OCI-LY7 (cell line): ENCODE measurements around the gene SLC25A3. TPM values are rescaled to one million over a fixed set of nuclear protein-coding genes. Genes with fewer than 3 reads are reported as not detected.
"Not testable (repeated sequence)": the region's sequence is repeated elsewhere in the genome, so short reads cannot be mapped to it uniquely, and the experiment has no call there.

Experiments used
- BruUV-seq: library from RNA; stranded (reverse); fragments of 400-500 nt; replicated peaks from 2 replicates; lab custom pipeline; 2021; lab: Mats Ljungman, UMichigan
- CTCF ChIA-PET: fragments of 300-600 bp; sonication (Branson Sonifier 250); formaldehyde crosslinking; loops from one replicate; lab custom pipeline; 2022; ENCODE audit warnings: antibody characterized with exemption; ENCODE audit not compliant: unreplicated experiment; lab: Charles Lee
- POLR2A ChIA-PET: fragments of 300-600 bp; sonication (Branson Sonifier 250); formaldehyde crosslinking; loops from one replicate; lab custom pipeline; 2022; ENCODE audit warnings: antibody characterized with exemption; lab: Charles Lee
- DNase-seq: peaks from one replicate; pipeline ENCODE4 v3.0.0-alpha.2; 2015; ENCODE audit warnings: low spot score
- H2AFZ ChIP-seq: fragments of 200-600 bp; sonication (generic), shearing (Covaris generic); 2 replicates; pipeline ENCODE4 v1.6.1; 2014; ENCODE audit warnings: mild to moderate bottlenecking, antibody characterized with exemption, low read length, moderate library complexity
- H3K27ac ChIP-seq: fragments of 200-600 bp; sonication (generic); 2 replicates; pipeline ENCODE4 v1.5.1; 2014; ENCODE audit warnings: mixed run types, low read depth, mild to moderate bottlenecking, moderate library complexity, low read length, inconsistent platforms; ENCODE audit not compliant: poor library complexity, severe bottlenecking
- H3K36me3 ChIP-seq: fragments of 200-600 bp; sonication (generic); 2 replicates; pipeline ENCODE4 v1.6.1; 2014; ENCODE audit warnings: mild to moderate bottlenecking, antibody characterized with exemption, low read length, moderate library complexity, mixed read lengths; ENCODE audit not compliant: insufficient read depth
- H3K4me1 ChIP-seq: fragments of 200-600 bp; sonication (generic); 2 replicates; pipeline ENCODE4 v1.5.1; 2014; ENCODE audit warnings: mild to moderate bottlenecking, low read length; ENCODE audit not compliant: insufficient read depth, poor library complexity, severe bottlenecking
- H3K4me2 ChIP-seq: fragments of 200-600 bp; sonication (generic); 2 replicates; pipeline ENCODE4 v1.6.1; 2014; ENCODE audit warnings: mild to moderate bottlenecking, low read length
- H3K4me3 ChIP-seq: fragments of 200-600 bp; sonication (generic); 2 replicates; pipeline ENCODE4 v1.5.1; 2014; ENCODE audit warnings: mild to moderate bottlenecking, low read depth, low read length; ENCODE audit not compliant: poor library complexity, severe bottlenecking
- H3K79me2 ChIP-seq: fragments of 200-600 bp; sonication (generic); 2 replicates; pipeline ENCODE4 v1.6.1; 2016; ENCODE audit warnings: low read depth, mild to moderate bottlenecking, low read length, moderate library complexity, mixed read lengths; ENCODE audit not compliant: insufficient read depth
- H3K9me2 ChIP-seq: fragments of 200-600 bp; sonication (generic); 2 replicates; pipeline ENCODE4 v1.6.1; 2016; ENCODE audit warnings: mild to moderate bottlenecking, low read length, mixed read lengths; ENCODE audit not compliant: insufficient read depth
- H3K9me3 ChIP-seq: fragments of 200-600 bp; sonication (generic); 2 replicates; pipeline ENCODE4 v1.6.1; 2014; ENCODE audit warnings: mild to moderate bottlenecking, mixed run types, low read length, mixed read lengths
- H4K20me1 ChIP-seq: fragments of 200-600 bp; sonication (generic); 2 replicates; pipeline ENCODE4 v1.6.1; 2014; ENCODE audit warnings: mild to moderate bottlenecking, antibody characterized with exemption, low read length, moderate library complexity, mixed read lengths; ENCODE audit not compliant: insufficient read depth
- EZH2phosphoT487 ChIP-seq: fragments of 200-600 bp; sonication (generic); IDR thresholded peaks from 2 replicates; pipeline ENCODE4 v1.6.1; 2018; ENCODE audit warnings: low read depth, borderline replicate concordance, mild to moderate bottlenecking, mixed run types, antibody characterized with exemption, low read length, moderate library complexity, mixed read lengths
- intact Hi-C: fragments of 100-400 bp; cut with micrococcal nuclease; formaldehyde crosslinking; loops from one replicate; pipeline ENCODE4 v1.10.0; 2022; ENCODE audit not compliant: unreplicated experiment
- total RNA-seq, 2 experiments: library from RNA; depleted of rRNA in 1 of 2; stranded (reverse); fragments of >200 nt in 1 of 2; shearing (Covaris generic) in 1 of 2; gene quantifications; 2 replicates each; pipeline ENCODE4 v1.2.3, GENCODE V29; 2014 to 2022
- TF ChIP-seq, protein P1 (sequence below): fragments of 200-600 bp; sonication (generic); conservative IDR thresholded peaks from 2 replicates; pipeline ENCODE4 v1.5.1; 2014; ENCODE audit warnings: mild to moderate bottlenecking, antibody characterized with exemption, low read length, moderate library complexity, mixed read lengths

Gene SLC25A3
- total RNA-seq, 2 experiments from 2014 or later = 355 to 476 TPM

DNA sequence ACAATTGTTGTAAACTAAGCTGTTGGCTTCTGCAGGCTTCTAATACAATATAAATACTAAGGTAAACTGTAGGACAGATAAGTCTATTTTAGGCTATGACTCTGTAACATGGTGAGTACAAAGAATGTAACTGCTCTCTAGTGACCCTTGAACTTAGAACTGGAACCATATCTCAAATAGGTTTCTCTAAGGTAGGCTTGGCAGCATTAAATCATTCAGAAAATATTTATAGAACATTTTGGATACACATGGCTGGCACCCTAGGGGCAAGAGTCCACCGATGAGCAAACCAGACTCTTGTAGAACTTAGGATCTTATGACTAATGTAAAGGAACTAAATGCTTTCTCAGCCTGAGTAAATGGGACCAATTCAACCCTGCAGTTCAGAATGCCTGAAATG is 19.4 kb upstream of the SLC25A3 start:
- no TSS peak for BruUV-seq
- H4K20me1 ChIP-seq = no peaks in the 10 kb centered on the region
- H3K4me1 ChIP-seq = no peaks in the 10 kb centered on the region
- intact Hi-C loops = no loop called here
- H2AFZ ChIP-seq = no peak overlapping the region
- TF ChIP-seq, protein P1, sequence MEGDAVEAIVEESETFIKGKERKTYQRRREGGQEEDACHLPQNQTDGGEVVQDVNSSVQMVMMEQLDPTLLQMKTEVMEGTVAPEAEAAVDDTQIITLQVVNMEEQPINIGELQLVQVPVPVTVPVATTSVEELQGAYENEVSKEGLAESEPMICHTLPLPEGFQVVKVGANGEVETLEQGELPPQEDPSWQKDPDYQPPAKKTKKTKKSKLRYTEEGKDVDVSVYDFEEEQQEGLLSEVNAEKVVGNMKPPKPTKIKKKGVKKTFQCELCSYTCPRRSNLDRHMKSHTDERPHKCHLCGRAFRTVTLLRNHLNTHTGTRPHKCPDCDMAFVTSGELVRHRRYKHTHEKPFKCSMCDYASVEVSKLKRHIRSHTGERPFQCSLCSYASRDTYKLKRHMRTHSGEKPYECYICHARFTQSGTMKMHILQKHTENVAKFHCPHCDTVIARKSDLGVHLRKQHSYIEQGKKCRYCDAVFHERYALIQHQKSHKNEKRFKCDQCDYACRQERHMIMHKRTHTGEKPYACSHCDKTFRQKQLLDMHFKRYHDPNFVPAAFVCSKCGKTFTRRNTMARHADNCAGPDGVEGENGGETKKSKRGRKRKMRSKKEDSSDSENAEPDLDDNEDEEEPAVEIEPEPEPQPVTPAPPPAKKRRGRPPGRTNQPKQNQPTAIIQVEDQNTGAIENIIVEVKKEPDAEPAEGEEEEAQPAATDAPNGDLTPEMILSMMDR = no peak
- TF ChIP-seq EZH2phosphoT487 = no peak
- DNase-seq = no peak
- no peak overlapping the region for H3K4me2 ChIP-seq
- H3K9me2 ChIP-seq = no peaks in the 10 kb centered on the region
- no peak overlapping the region for H3K27ac ChIP-seq
- H3K9me3 ChIP-seq = no peaks in the 10 kb centered on the region
- H3K36me3 ChIP-seq = no peaks in the 10 kb centered on the region
- ChIA-PET POLR2A (interaction anchor here (0.6 kb wide), 1 partner anchor 19 kb away, joined by 3 read pairs; the partner anchor contains the start of gene SLC25A3), CTCF (no interaction called here)
- H3K4me3 ChIP-seq = no peak overlapping the region
- H3K79me2 ChIP-seq = no peaks in the 10 kb centered on the region

DNA sequence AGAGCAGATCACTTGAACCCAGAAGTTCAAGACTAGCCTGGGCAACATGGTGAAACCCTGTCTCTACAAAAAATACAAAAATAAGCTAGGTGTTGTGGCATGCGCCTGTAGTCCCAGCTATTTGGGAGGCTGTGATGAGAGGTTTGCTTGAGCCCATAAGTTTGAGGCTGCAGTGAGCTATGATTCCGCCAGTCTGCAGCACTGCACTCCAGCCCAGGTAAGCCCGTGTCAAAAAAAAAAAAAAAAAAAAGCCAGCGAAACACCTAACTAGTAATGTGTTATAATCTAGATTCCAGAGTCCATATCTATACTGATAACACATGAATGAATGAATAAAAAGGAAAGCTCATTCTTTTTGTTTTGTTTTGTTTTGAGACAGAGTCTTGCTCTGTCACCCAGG is 18.5 kb upstream of the SLC25A3 start:
- no peak overlapping the region for H2AFZ ChIP-seq
- no peaks in the 10 kb centered on the region for H3K79me2 ChIP-seq
- no peaks in the 10 kb centered on the region for H3K9me2 ChIP-seq
- no peak for TF ChIP-seq EZH2phosphoT487
- TF ChIP-seq, protein P1 = no peak
- intact Hi-C loops = no loop called here
- no peak overlapping the region for H3K4me2 ChIP-seq
- ChIA-PET POLR2A (interaction anchor here (1.0 to 1.5 kb wide), 4 partner anchors 9 to 61 kb away, joined by 3 to 6 read pairs (median 4); partner anchors contain the start of gene SLC25A3), CTCF (interaction anchor here (0.5 to 1.1 kb wide), 2 partner anchors 16 to 33 kb away, joined by 3 to 4 read pairs; no protein-coding TSS in a partner anchor)
- no peak overlapping the region for H3K27ac ChIP-seq
- no peak overlapping the region for H3K4me3 ChIP-seq
- H3K36me3 ChIP-seq = no peaks in the 10 kb centered on the region
- no peak for DNase-seq
- no peaks in the 10 kb centered on the region for H3K4me1 ChIP-seq
- no TSS peak for BruUV-seq
- H3K9me3 ChIP-seq = no peaks in the 10 kb centered on the region
- H4K20me1 ChIP-seq = no peaks in the 10 kb centered on the region

DNA sequence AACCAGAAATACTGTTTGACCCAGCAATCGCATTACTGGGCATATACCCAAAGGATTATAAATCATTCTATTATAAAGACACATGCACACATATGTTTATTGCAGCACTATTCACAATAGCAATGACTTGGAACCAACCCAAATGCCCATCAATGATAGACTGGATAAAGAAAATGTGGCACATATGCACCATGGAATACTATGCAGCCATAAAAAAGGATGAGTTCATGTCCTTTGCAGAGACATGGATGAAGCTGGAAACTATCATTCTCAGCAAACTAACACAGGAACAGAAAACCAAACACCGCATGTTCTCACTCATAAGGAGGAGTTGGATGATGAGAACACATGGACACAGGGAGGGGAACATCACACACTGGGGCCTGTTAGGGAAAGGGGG is 16.7 kb upstream of the SLC25A3 start:
- H3K4me2 ChIP-seq, H3K36me3 ChIP-seq, H3K4me3 ChIP-seq, POLR2A ChIA-PET, BruUV-seq, H4K20me1 ChIP-seq, DNase-seq, H2AFZ ChIP-seq, H3K9me2 ChIP-seq, intact Hi-C loops, CTCF ChIA-PET, H3K79me2 ChIP-seq, H3K27ac ChIP-seq, H3K4me1 ChIP-seq, H3K9me3 ChIP-seq: not testable (repeated sequence)
